ENCODE results near the gene IYD. TPM values are rescaled to one million over a fixed set of nuclear protein-coding genes. Genes with fewer than 3 reads are reported as not detected.

Gene IYD
- total and polyA plus RNA-seq, 10 of the 15 experiments (the other 5 are each of a cell fraction or from before 2014, with no cell fraction given), result 0.07 TPM; not detected in 9

DNA sequence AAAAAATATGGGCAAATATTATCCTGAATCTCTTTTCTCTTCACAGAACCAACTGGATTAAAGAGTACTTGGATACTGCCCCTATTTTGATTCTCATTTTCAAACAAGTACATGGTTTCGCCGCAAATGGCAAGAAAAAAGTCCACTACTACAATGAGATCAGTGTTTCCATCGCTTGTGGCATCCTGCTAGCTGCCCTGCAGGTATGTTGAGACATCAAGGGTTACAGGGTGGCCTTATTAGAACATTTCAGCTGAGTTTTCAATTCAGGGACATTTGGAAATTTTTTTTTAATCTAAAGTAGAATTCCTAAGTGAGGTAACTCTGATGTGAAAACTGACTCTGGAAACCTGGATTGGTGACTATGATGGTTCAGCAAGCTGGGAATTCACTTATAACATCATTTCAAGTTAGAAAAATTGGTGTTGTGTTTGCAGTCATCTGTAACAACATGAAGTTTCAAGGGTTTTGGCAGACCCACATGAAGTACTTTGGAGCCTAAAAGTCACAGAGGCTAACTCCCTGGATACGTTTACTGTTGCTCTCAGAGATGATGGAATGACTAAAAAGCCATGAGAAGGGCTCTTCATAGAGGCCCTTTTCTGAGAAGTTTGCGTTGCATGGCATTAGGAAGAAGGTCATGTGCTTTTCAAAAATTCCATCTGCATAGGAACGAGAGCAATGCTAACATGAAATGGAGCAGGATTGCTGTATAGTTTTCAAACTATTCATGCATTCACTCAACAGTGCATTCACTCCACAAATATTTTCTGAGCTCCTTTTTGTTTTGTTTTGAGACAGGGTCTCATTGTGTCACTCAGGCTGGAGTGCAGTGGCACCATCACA lies 25.5 kb downstream of the IYD start:
- Histone ChIP-seq H3K9ac (ENCODE audit: control insufficient read depth, insufficient read depth, low read length) (no peak overlapping the region), H3K36me3 (ENCODE audit: control insufficient read depth in 2 of 2, insufficient read depth in 2 of 2, low read length in 1 of 2) (no peaks in the 10 kb centered on the region), H3K4me1 (ENCODE audit: control insufficient read depth, insufficient read depth, low read length) (no peaks in the 10 kb centered on the region), H4K20me1 (ENCODE audit: control insufficient read depth, insufficient read depth) (no peaks in the 10 kb centered on the region), H2AFZ (ENCODE audit: control insufficient read depth, low read depth, low read length) (no peak overlapping the region), H3K79me2 (ENCODE audit: control insufficient read depth, insufficient read depth, low read length) (no peaks in the 10 kb centered on the region), H3K27me3 (replicated peaks in 1 of 2; ENCODE audit: control insufficient read depth in 2 of 2, insufficient read depth in 2 of 2, low read length in 1 of 2) (no peaks in the 10 kb centered on the region; a peak in 2 of 4 replicates), H3K9me3 (replicated peaks; ENCODE audit: control insufficient read depth, insufficient read depth, low read length) (no peaks in the 10 kb centered on the region), H3K27ac (ENCODE audit: control insufficient read depth, insufficient read depth) (no peak overlapping the region), H3K4me2 (ENCODE audit: control insufficient read depth, insufficient read depth) (no peak overlapping the region), H3K4me3 (no peak overlapping the region)
- ATAC-seq, result no peak
- POLR2A ChIA-PET, result interaction anchor here (0.9 kb wide), 1 partner anchor 11 kb away, joined by 3 read pairs; no protein-coding TSS in a partner anchor
- in situ Hi-C loops (cut with MboI) (loop anchor here (10.0 kb wide), 1 partner anchor 319 kb away; no protein-coding TSS in a partner anchor), intact Hi-C loops (cut with micrococcal nuclease; ENCODE audit: unreplicated experiment) (loop anchor here (2.0 kb wide), 1 partner anchor 59 kb away; no protein-coding TSS in a partner anchor)
- FAIRE-seq, result no peak
- BruUV-seq (replicated peaks), result no TSS peak
- WGBS (ENCODE audit: insufficient coverage, insufficient replicate concordance, low lambda C conversion rate, missing lambda C conversion rate), result 37% methylated on average over 6 of the region's 6 CpGs
- SMC1A ChIA-PET (ENCODE audit: uncharacterized antibody, unreplicated experiment), result interaction anchor here (0.8 to 5.6 kb wide), 18 partner anchors 11 to 422 kb away, joined by 3 to 59 read pairs (median 4); partner anchors contain the start of gene RAET1L
- no peak for DNase-seq (ENCODE audit: low read depth, low spot score)
- TF ChIP-seq KDM1A (IDR thresholded peaks at IDR 0.05; ENCODE audit: borderline replicate concordance) (no peak), ZBTB40 (IDR thresholded peaks at IDR 0.05; ENCODE audit: borderline replicate concordance) (no peak), MTA2 (IDR thresholded peaks at IDR 0.05; ENCODE audit: low read depth) (no peak), FOXK2 (IDR thresholded peaks at IDR 0.05) (no peak), EZH2 (IDR thresholded peaks at IDR 0.05; ENCODE audit: borderline replicate concordance, control insufficient read depth, low read depth, low read length) (no peak), BRCA1 (IDR thresholded peaks at IDR 0.05; ENCODE audit: low read depth, low read length) (no peak), NR2C1 (IDR thresholded peaks at IDR 0.05) (no peak), YBX1 (IDR thresholded peaks at IDR 0.05) (no peak), POLR2AphosphoS5 (IDR thresholded peaks at IDR 0.05; ENCODE audit: low read length) (no peak), SMAD5 (IDR thresholded peaks at IDR 0.05; ENCODE audit: low read depth) (no peak), ZNF24 (IDR thresholded peaks at IDR 0.05) (no peak)
- TF ChIP-seq, protein P1, sequence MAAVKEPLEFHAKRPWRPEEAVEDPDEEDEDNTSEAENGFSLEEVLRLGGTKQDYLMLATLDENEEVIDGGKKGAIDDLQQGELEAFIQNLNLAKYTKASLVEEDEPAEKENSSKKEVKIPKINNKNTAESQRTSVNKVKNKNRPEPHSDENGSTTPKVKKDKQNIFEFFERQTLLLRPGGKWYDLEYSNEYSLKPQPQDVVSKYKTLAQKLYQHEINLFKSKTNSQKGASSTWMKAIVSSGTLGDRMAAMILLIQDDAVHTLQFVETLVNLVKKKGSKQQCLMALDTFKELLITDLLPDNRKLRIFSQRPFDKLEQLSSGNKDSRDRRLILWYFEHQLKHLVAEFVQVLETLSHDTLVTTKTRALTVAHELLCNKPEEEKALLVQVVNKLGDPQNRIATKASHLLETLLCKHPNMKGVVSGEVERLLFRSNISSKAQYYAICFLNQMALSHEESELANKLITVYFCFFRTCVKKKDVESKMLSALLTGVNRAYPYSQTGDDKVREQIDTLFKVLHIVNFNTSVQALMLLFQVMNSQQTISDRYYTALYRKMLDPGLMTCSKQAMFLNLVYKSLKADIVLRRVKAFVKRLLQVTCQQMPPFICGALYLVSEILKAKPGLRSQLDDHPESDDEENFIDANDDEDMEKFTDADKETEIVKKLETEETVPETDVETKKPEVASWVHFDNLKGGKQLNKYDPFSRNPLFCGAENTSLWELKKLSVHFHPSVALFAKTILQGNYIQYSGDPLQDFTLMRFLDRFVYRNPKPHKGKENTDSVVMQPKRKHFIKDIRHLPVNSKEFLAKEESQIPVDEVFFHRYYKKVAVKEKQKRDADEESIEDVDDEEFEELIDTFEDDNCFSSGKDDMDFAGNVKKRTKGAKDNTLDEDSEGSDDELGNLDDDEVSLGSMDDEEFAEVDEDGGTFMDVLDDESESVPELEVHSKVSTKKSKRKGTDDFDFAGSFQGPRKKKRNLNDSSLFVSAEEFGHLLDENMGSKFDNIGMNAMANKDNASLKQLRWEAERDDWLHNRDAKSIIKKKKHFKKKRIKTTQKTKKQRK (IDR thresholded peaks at IDR 0.05; ENCODE audit: low read depth, low read length), result no peak
- CTCF ChIA-PET, result interaction anchor here (0.6 to 6.0 kb wide), 34 partner anchors 9 to 462 kb away, joined by 3 to 115 read pairs (median 5); partner anchors contain the start of gene IYD
- RAD21 ChIA-PET (ENCODE audit: unreplicated experiment), result interaction anchor here (1.0 to 4.4 kb wide), 12 partner anchors 21 to 423 kb away, joined by 3 to 53 read pairs (median 6); no protein-coding TSS in a partner anchor
